Vagina (tissue), 2 donors: ENCODE results near the gene SMARCD2.

Experiments
- POLR2A ChIP-seq, 2 donors: fragments of 450-650 bp; IDR thresholded peaks; one replicate each; pipeline ENCODE4 v1.6.1; 2017; ENCODE audit warnings: antibody characterized with exemption in 2 of 2, mild to moderate bottlenecking in 2 of 2, moderate library complexity in 2 of 2
- POLR2AphosphoS5 ChIP-seq, 2 donors: sonication (generic); formaldehyde crosslinking; IDR thresholded peaks; one replicate each; pipeline ENCODE4 v1.9.0; 2017; ENCODE audit warnings: antibody characterized with exemption in 2 of 2, mild to moderate bottlenecking in 2 of 2, low read depth in 1 of 2; ENCODE audit not compliant: insufficient read depth in 1 of 2
- TF ChIP-seq, protein P1 (sequence below), 3 experiments: fragments of 450-650 bp in 2 of 3; fragments of 200-600 bp in 1 of 3; sonication (generic) in 1 of 3; IDR thresholded peaks; one replicate each; pipeline ENCODE4 v1.5.1; 2017 to 2019; ENCODE audit warnings: antibody characterized with exemption in 3 of 3, mild to moderate bottlenecking in 2 of 3, moderate library complexity in 2 of 3

GRCh38 chr17:63845509-63845908, 3.0 kb upstream of the SMARCD2 start:
- TF ChIP-seq, protein P1, sequence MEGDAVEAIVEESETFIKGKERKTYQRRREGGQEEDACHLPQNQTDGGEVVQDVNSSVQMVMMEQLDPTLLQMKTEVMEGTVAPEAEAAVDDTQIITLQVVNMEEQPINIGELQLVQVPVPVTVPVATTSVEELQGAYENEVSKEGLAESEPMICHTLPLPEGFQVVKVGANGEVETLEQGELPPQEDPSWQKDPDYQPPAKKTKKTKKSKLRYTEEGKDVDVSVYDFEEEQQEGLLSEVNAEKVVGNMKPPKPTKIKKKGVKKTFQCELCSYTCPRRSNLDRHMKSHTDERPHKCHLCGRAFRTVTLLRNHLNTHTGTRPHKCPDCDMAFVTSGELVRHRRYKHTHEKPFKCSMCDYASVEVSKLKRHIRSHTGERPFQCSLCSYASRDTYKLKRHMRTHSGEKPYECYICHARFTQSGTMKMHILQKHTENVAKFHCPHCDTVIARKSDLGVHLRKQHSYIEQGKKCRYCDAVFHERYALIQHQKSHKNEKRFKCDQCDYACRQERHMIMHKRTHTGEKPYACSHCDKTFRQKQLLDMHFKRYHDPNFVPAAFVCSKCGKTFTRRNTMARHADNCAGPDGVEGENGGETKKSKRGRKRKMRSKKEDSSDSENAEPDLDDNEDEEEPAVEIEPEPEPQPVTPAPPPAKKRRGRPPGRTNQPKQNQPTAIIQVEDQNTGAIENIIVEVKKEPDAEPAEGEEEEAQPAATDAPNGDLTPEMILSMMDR (IDR thresholded peaks at IDR 0.05): no peak
- no peak for TF ChIP-seq POLR2A (IDR thresholded peaks at IDR 0.05)
- TF ChIP-seq POLR2AphosphoS5 (IDR thresholded peaks at IDR 0.05; ENCODE audit: insufficient read depth in 1 of 2, low read depth in 1 of 2): no peak
